Measurements from ENCODE around the gene WNT5B.
A peak's percentile ranks its signal among the peaks of the same experiment; 100 is the strongest.

WNT5B gene

DNA sequence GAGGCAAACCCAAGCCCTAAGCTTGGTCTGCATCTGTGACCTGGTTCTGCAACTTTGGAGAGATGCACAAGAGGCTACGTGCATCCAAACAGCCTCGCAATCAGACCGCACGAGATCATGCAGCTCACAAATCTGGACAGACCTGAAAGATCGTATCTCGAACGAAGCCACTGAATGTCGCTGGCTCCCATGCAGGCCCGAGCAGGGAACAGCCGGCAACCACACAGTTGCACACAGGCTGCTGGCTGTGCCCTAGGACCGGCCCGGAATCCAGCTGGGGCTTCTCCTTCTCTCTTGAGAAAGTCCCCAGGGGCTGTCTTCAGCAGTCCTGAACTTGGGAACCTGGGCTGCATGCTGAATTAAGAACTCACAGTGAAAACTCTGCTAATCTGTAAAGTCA is 27.9 kb downstream of the WNT5B start:
- no peak for DNase-seq

GRCh38 chr12:1657688-1658087 is 28.7 kb downstream of the WNT5B start:
- no peak for DNase-seq

GRCh38 chr12:1660304-1661187 is 31.5 kb downstream of the WNT5B start:
- DNase-seq = peak; percentile 48

DNA sequence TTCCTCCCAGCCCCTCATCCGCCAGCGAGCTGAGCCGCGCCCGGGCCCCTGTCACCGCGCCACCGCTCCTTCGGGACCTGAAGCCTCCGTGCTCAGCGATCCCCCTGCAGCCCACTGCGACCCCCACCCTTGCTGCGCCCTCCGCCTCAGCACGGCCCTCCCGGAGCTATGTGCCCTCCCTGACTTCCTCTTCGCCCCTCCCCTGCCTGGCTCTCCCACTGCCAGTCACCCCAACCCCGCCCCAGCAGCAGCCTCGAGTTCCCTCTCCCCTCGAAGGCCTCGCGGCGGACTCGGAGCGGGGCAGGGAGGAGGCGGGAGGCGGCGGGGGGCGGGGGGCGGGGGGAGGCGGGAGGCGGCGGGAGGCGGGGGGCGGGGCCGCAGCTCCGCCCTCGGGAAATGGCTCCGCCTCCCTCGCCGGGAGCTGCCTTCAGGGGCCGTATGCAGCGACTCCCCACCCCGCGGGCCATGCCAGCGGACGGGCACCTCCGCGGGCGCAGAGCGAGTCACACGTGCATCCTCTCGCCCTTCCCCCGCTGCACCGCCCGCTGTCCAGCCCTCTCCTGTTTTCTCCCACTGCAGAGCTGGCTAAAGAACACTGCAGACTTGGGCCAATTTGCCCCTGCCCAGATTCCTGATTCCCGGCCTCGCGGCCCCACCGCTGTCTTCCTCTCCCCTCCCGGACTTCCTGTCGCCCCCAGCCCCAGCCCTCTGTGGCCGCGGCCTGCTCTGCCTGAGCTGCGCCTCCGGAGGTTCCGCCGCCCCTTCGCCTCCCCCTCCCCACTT is 32.7 kb downstream of the WNT5B start:
- DNase-seq = peak; percentile 90

- DNase-seq = no peak
These were observed 33.9 kb downstream of the WNT5B start for GRCh38 chr12:1662761-1663439.

GRCh38 chr12:1663440-1664132 is 34.6 kb downstream of the WNT5B start:
- no peak for DNase-seq

- DNase-seq = no peak
These were observed 36.3 kb downstream of the WNT5B start for GRCh38 chr12:1665366-1665765.

DNA sequence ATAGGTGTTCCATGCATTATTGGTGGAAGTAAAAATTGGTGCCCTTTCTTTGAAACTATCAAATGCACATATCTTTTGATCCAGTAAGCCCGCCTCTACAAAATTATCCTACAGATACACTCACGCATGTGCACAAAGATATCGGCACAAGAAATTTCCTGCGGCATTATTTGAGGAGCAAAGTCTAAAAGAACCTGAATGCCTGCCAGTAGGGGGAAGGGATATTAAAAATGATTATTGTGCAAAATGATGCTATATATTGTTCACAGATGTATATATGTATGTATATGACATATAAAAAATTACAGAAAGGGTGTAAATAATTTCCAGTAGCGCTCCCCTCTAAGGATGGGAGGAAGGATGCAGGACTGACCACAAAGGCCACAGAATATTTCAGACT is 37.2 kb downstream of the WNT5B start:
- no peak for DNase-seq

GRCh38 chr12:1666685-1667162 is 37.7 kb downstream of the WNT5B start:
- peak; percentile 35 for DNase-seq

GRCh38 chr12:1668833-1669543 is 40.0 kb downstream of the WNT5B start:
- peak; percentile 93 for DNase-seq

DNA sequence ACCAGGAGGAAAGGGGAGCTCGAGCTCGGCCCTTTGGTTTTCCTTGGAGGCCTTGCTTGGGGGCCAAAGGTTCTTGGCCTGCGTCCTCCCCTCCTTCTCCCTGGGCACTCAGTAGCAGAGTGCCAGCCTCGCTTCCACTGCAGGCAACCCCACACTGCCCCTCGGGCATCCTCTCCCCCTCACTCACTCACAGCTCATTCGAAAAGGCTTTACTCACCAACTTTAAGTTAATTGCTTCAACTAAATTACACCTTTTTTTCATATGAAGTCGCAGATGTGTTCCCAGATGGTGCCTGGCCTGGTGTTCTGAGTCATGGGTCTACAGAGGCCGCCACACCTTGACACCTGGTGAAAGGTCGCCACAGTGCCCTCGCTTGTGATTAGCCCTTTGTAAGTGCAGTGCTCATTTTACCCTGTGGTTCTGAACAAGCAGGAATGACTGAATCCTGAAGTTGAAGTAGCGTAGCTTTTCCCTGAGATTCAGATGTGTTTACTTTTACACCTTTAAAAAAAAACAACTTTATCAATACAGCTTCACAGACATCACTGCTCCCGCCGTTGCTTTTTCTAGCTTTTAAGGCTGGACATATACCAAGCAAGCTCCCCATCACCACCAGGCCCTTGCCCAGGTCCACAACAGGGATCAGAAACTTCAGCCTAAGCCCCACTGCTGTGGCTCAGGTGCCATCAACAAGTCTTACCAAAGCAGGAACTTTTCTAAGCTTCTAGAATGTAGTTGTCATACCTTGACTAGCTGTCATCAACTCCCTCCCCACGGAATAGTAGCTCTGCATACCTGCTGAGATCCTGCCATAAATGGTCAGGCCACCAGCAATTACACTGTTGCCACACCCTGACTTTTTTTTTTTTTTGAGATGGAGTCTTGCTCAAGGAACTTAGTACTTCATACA is 41.6 kb downstream of the WNT5B start:
- DNase-seq = no peak

- DNase-seq = no peak
These were observed 47.0 kb downstream of the WNT5B start for GRCh38 chr12:1676043-1676442.

DNA sequence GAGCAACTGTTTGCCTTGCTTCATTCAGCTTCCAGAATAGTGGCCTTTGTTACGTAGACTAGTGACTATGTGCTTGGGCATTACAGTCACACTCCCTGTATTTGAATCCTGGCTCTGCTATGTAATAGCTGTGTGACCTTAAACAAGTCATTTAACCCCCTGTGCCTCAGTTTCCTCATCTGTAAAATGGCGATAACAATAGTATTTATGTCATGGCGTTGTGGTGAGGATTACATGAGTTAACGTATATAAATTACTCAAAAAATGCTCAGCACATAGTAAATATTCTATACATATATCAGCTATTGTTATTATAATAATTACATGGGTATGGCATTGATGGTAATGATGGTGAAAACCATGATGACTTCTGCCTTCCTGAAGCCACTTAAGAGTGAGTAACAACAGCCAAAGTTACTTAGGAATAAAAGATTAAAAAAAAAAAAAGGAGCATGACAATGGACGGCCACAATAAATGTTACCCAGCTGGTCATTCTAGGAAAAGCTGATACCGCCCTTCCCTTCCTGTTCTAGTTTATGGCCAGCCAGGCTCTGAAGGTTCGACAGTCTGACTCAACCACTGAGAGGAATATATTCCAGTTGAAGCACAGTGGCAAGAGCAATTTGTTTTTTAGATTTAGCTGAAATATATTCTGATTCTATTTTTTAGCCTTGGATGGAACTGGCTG is 51.9 kb downstream of the WNT5B start:
- no peak for DNase-seq

- DNase-seq = no peak
These were observed 52.4 kb downstream of the WNT5B start for GRCh38 chr12:1681493-1681807.

DNA sequence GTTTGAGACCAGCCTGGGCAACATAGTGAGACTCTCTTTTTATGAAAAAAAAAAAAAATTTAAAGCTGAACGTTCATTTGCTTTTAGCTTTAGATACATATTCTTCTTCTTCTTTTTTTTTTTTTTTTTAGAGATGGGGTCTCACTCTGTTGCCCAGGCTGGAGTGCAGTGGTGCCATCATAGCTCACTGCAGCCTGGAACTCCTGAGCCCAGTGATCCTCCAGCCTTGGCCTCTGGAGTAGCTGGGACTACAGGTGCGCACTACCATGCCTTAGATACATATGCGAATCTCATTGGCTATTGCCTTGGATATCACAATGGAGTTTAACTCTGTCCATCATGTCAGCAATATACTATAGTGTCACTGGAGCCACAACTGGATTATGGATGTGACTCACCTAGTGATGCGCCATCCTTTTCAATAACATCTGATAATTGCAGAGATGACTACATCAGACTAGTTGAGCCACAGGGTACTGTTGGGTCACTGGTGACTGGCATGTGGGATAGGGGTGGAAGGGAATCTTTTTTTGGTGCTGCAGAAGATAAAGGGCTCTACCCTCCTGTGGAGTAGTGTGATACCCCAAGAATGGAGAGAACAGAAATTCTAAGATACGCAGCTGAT is 59.2 kb downstream of the WNT5B start:
- DNase-seq = no peak

GRCh38 chr12:1690578-1691122 is 61.6 kb downstream of the WNT5B start, which contains the start of gene ADIPOR2:
ADIPOR2 (plus strand) TSS chr12:1691070; CDS start chr12:1754344, 63,274 bp downstream.
- DNase-seq = peak; percentile 93

- DNase-seq = no peak
These were observed 62.3 kb downstream of the WNT5B start for GRCh38 chr12:1691123-1692007.

DNA sequence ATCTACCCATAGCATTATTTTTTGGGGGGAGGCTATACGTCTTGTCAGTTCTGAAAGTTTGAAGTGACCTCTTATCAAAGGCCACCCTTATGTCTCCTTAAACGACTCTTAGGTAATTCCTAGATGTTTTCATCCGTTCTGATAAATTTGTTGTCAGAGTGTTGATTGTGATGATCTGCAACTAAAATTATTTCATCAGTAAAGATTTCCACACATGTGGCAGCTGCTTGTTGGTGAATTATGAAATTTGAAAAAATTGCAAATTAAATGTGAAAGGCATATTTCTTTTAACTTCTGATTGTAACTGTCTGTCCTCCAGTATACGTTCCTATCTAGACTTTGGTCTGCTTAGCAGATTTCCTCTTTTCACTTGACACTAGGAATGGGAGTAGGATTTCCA is 63.2 kb downstream of the WNT5B start:
- DNase-seq = peak; percentile 25

All from GF-D8 (cell line).